GM21619 (cell line): ENCODE measurements around the gene C1orf198.

ENCODE experiments used
- ATAC-seq: cut with Tn5 transposase; IDR thresholded peaks from one replicate; pipeline ENCODE4 v1.9.1; 2021; ENCODE audit not compliant: unreplicated experiment

The C1orf198 gene

DNA sequence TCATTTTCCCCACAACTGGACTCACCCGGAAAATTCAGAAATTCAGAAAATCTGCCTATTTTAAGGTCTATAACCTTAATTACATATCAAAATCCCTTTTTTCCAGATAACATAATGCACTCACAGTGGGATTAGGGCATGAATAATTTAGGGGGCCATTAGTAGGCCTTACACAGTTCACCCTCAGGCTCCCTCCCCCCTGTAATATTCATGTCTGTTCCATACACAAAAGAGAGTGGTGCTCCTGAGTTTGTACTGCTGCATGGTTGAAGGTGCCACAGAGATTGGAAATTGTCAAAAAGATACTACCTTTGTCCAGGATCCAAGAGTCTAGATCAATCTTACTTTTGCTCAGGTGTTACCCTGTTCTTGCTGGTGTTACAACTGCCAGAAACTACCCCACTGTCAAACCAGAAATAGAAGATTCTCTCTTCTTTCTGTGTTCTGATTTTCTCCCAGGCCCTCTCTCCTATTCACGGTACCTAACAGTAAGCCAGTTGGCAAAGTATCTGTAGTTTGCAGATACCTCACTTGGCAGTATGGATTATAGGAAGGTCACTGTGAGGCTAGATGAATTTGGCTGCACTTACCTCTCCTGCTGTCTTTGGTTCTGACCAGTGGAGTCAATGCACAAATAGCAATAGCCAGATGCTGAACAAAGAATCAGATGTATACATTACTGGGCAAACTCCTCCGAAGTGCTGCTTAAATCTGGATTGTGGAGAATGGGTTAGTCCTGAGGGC, 53.2 kb downstream of the C1orf198 start:
- ATAC-seq: no peak

DNA sequence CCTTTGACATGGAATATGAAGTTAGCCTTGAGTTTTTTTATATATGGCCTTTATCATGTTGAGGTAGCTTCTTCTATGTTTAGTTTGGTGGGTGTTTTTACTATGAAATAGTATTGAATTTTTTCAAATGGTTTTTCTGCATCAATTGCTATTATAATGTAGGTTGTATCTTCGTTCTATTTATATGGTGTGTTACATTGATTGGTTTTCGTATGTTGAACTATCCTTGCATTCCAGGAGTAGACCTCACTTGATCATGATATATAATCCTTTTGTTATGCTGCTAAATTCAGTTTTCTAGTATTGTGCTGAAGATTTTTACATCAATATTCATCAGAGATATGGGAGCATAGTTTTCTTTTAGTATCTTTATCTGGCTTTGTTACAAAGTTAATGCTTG, 55.8 kb downstream of the C1orf198 start:
- ATAC-seq: no peak

DNA sequence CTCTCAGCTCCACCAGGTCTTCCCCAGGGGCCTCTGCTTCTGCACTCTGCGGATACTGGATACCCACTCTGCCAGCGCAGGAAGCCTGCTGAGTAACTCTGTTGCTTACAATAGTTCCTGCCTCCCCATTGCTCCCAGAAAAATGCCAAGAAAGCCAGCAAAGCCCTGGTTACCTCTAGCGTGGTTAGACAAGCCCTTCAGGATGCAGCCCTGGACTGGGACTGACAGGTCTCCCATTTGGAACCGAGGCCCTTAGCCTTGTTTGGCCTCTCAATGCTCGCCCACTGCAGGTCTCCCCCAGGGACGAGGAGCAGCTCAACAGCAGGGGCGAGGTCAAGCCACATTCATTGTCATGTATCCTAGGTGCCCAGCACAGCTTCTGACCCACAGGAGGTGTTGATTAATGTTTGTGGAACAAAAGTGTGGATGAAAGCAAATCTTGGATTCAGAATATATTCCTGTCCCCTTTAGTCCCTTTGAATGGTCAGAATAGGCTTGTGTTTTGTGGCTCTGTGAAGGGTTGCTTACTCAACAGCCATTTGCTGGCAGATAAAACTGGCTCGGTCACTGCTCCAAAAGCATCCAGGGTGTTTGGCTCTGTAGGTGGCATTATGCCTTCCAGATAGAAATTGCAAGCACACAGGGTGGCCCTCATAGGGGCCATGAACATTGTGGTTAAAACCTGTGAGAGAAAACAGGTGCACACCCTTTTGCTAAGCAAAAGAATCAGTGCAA, 58.9 kb downstream of the C1orf198 start:
- ATAC-seq: no peak

DNA sequence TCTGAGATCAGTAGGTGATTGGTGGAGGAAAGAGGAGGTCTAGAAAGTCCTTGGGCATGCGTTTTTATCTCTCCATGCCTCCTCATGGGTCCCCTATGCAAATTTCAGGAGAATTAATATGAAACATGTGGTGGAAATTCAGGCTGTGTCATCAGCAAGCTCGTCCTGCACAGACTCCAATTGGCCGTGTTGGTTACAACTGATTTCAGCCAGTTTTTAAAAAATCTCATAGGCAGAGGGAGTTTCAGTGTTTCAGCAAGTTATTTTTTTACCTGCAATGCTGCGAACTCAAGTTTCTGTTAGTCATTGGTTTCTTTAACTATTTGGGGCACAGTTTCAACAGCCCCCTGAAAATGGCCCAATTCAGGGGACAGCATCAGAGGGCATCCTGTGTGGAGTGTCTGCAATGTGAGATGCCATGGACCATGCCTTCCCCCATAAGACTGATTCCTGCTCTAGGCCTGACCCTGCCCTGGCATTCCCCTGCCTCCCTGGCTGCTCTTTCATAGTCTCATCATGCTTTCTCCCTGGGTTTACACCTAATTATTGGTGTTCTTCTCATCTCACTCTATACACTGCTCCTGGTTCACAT, 59.9 kb downstream of the C1orf198 start:
- ATAC-seq: no peak

DNA sequence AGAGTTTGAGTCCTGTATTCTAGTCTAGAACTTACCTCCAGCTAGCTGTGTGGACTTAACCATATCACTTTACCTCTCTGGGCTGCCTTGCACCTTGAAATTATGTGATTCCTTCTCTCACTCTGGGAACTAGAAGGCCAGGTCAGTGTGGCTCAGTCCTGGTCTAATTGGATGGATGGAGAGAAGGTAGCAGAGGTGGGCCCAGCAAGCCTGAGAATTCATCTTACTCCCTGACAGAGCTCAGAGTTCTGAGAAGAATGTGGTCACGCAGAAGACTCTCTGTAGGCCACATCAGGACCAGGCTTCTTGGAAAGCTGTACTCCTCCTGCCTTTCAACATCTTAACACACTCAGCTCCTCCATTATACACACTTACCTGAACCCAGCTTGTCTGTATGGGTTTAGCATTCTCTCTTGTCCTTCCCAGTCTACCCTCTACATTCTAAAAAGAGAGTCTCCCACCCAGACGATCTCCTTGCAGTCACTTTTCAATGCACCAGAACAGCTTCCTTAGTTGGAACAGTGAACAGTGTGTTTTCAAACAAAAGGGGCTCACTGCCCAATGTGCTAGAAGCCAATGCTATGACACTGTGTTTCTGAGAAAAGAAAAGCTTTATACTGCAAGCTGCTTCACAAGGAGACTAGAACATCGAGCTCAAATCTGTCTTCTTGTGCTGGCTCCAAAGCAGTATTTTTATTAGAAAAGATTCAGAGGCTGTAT, 60.6 kb downstream of the C1orf198 start:
- no peak for ATAC-seq

DNA sequence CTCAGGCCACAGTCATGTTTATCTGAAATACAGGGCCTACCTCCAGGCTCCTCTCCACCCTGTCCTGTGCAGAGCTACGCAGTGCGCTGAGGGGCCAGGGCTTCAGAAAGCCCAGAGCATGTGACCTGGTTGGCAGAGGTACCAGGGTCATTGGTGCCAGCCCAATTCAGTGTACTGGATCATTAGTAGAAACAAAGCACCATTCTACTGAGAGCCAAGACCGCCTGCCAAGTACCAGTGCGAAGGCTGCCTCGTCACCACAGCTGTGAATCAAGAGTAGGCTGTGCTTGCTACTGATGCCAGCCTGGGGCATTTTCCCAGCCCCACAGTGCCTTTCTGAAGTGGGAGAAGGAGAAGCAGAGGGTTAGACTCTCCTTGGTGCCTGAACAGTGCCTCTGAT, 61.3 kb downstream of the C1orf198 start:
- no peak for ATAC-seq

DNA sequence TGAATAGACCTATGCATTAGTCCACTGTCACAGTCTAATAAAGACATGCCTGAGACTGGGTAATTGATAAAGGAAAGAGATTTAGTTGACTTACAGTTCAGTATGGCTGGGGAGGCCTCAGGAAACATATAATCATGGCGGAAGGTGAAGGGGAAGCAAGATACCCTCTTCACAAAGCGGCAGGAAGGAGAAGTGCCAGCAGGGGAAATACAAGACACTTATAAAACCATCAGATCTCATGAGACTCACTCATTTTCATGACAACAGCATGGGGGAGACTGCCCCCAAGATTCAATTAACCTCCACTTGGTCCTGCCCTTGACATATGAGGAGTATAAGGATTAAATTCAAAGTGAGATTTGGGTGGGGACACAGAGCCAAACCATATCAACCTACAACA, 61.8 kb downstream of the C1orf198 start:
- no peak for ATAC-seq

DNA sequence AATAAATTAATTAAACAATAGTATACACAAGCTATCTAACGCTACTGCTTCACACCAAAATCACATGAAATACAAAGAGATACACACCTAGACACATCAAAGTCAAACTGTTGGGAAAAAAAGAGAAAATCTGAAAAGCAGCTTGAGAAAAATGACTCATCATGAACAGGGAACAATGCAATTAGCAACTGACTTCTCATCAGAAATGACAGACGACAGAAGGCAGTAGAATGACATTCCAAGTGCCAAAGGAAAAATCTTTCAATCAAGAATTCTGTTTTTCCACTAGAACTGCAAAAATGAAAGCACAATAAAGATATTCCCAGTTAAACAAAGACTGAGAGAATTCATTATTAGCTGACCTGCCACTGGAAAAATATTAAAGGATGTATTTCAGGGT, 63.9 kb downstream of the C1orf198 start:
- no peak for ATAC-seq

DNA sequence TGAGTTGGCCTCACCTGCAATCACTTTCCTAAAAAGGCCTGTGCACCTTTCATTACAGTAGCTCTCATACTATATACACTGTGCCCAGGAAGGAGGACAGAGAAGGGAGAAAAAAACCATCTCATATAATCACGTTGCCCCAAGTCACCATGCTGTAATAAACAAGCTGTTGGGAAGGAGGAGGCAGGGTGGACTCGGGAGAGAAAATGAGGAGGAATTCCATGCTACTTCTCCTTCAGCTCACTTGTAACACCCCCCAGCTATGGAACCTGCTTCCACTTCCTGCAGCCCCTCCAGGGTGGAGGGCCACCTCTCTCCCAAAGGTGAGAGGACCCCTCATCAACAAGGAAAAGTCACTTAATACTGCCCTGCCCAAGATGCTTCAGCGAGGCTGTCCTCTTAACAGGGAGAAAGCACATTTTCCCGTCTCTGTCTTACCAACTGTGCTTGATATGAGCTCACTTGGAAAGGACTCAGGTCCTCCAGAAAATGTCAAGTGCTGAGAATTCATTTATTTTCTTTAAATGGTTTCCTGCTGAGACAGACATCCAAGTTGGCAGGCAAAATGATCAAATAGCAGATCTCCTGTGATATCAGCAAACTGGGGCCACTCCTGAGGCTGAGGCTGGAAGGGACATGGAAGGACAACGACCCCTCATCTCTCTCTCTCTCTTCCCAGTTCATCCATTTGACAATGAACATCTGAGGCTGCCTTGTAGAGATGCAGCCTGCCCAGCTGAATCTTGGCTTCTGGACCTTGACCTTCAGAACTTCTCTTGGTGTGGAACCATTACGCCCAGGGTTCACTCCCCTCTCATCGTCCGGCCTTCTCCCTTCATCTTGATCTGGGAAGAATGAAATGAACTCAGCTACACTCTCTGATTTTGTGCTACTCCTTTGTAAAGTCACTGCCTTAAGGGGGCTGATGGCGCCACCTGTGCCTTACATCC, 67.2 kb downstream of the C1orf198 start:
- ATAC-seq: no peak

DNA sequence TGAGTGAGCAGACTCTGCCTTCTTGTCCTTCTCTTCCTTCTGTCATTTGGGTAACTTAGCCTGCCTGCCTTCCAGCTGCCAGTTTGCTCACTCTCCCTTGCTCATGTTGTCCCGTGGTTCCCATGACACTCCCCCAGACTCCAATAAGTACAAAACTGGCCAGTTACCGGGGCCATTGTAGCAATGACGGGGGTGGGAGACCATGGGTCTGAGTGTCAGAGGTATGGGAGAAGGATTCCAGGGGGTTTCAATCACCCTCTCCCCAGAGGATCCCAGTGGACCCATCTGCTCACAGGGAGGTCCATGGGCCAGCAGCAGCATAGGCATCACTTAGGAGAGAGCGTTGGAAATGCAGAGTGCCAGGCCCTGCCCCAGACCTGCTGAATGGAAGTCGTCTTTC, 69.8 kb downstream of the C1orf198 start:
- ATAC-seq: no peak

DNA sequence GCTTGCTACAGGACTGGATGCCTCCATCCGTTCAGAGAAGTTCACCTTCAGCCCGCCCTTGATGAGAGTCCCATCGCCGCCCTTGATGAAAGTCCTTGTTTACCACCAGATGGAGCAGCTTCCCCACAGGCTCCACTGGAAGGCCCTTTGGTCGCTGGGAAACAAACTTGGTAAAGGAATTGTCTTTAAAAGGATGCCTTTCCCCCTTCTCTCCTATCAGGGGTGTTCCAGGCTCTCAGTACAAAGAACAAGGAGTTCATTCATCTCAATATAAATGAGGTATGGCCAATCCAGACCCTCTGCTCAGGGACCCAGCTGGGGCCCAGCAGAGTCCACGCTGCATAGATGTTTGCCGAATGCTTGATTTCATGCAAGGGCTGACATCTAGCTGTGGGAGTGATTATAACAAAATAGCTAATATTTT, 70.4 kb downstream of the C1orf198 start:
- no peak for ATAC-seq

DNA sequence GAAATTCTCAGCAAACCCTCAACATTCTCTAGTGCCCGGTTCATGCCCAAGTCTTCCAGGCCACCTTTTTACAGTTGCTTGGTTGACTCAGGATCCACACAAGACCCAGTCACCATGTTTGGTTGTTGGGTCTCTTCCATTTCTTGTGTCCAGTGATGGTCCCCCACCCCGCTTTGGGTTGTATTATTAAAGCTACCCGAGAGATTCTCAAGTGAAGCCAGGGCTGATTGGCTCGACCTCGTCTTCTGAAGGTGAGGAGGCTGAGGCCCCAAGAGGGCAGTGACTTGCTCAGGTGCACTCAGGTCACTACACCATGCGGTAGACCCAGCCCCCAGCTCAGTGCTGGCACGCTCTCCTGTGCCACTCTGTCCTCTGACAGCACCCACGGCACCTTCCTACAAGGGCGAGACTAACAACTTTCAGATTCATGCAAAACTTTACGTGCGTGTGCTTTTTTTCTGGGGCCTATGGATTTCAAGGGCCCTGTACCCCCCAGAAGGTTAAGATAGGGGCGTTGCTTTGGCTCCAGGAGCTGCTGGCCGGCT, 70.9 kb downstream of the C1orf198 start:
- ATAC-seq: no peak

DNA sequence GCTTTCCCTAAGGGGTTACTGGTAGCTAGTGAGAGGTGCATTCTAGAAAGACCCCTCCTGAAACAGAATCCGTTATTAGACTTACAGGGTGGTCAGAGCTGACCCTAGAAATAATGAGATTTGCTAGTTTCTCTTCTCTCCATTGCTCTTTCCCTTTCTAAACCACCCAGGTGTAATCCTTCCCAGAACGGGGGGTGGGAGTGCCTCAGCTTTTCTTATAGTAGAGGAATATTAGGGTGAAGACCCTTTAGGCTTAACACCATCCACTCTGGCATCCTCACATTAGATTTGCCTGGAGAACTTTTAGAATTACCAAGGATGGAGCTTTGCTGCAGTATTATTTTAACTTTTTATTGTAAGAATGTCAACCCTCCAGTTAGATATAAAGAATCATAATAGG, 71.7 kb downstream of the C1orf198 start:
- no peak for ATAC-seq

DNA sequence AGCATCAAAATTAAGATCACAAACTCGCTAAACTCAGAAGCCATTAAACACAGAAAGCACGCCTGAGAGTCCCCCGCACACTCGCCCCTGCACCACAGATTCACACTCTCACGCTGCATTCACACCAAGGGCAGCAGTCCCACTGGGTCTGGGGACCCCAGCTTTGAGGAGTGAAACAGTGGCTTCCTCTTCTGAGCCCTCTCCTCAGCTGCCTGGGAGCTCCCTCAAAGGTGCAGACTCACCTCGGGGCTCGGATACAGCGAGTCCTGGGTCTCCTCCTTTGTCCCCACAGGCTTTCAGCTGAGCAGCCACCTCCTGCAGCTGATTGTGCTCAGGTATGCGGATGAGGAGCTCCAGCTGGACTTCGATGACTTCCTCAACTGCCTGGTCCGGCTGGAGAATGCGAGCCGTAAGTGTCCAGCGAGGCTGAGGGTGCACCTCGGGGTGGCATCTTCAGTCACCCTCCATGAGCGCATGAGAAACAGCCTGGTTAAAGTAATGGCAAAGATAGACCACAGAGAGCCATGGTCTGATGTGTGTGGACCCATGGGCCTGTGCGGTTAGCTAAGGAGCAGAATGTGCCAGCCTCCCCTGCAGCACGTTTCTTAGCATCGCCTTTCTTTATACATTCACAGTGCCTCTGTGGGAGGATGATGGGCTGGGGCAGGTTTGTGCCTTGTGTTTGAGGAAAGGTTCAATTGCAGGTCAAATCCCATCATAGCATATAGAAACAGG, 73.3 kb downstream of the C1orf198 start:
- no peak for ATAC-seq

DNA sequence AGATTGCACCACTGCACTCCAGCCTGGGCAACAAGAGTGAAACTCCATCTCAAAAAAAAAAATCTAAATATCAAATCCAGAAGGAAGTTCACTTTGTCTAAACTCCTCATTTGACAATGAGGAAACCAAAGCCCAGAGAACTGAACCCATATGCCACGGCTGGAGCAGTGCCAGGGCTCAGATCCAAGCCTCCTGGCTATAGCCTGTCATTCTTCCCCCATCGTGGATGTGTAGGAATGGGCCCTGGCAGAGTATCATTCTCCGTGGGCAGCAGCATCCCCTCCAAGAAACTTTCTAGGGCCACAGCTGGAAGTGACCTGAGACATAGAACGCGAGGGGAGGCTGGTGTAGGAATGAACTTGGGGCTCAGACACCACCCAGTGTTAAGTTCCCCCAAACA, 73.9 kb downstream of the C1orf198 start:
- ATAC-seq: no peak

DNA sequence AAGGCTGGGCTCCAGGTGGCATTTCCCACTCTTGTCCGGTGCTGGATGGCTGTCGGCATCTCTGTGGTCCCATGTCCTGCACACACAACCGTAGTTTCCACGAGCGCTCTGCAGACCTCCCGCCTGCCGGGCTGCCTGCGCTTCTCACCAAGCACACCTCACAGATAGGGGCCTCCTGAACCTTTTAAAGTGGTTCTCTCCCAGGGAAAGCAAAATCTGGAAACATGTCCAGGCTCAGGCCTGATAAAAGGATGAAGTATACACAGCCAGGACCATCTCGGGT, 74.9 kb downstream of the C1orf198 start:
- ATAC-seq: no peak

DNA sequence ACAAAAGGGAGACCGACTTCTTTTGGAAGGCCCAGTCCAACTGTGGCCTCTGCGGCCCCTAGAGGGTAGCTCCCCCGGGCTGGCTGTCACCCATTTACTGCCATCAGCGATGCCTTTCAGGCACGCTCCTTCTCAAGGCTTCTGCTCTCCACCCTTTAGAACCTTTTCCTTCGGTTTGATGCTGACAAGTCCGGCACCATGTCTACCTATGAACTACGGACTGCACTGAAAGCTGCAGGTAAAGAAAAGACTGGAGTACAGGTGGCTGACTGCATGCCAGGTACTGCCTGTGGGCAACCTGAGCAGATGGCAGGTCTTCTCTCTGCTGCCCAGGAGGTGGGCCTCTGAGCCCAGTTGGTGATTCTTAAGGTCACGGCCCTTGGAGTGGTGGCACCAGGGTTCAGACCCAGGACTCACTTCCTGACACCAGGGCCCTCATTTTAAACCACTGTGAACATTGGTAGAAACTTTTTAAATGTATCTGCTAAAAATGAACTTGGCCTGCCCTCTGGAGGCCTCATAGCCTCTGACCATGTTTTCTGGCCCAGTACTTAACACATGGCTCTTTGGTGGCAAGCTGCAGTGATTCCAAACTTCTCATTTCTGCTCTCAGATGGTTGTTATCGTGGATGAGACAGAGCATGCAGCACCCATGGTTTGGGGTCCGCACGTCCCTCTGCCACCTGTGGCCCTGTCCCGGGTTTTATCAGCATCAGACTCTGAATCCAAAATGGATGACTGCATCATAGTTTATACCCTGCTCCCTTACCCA, 75.4 kb downstream of the C1orf198 start:
- no peak for ATAC-seq

DNA sequence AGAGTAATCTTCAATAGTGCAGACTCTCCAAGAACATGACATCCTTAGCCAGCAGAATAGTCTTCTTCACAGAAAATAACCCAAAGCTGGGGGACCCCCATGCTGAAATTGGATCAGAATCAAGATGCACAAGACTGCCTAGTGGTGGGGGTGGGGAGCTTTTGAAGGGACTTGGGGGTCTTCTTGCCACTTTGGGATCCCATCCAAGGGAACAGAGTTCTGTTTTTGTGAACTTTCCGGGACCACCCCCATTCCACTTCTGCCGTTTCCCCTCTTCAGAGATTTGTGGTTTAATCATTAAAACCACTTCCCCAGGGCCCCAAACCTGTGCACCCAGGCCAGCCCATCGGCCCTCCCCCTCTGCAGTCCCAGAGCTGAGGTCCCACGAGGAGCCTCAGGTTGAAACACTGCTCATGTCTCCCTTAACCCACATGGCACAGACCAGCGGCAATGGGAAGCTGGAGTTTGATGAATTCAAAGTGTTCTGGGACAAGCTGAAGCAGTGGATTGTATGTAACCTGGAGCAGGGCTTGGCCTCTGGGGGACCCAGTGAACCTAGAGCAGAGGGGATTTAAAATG, 76.2 kb downstream of the C1orf198 start:
- no peak for ATAC-seq

DNA sequence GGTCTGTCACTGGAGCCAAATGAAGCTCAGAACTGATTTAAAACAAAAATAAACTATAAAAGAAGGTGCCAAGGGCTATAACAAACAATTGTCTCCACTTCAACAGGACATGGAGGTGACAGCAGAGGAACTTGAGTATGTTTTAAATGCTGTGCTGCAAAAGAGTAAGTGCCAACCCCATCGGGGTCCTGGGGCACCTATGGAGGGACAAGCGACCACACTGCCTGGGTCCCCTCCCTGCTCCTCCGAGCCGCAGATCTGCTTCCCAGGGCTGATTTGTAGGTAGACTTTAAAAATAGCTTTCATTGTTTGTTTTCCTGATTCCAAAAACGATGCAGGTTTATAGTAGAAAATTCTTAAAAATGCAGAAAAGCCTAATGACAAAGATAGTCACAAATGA, 78.3 kb downstream of the C1orf198 start:
- no peak for ATAC-seq
